ENCODE results near the gene CFLAR. TPM values are rescaled to one million over a fixed set of nuclear protein-coding genes. Genes with fewer than 3 reads are reported as not detected.

The CFLAR gene
- total and polyA plus RNA-seq, 9 of the 15 experiments (the other 6 are each of a cell fraction or from before 2014, with no cell fraction given), result 27.5 to 102 (median 54.0) TPM

- H3K36me3 ChIP-seq (ENCODE audit: control insufficient read depth, insufficient read depth, low read length), result no peaks in the 10 kb centered on the region
- intact Hi-C loops (cut with micrococcal nuclease), result loop anchor here (5.0 kb wide), 1 partner anchor 214 kb away; the partner anchor contains the start of gene ORC2
- no peak overlapping the region for H3K9ac ChIP-seq (ENCODE audit: insufficient read depth in 1 of 2, low read depth in 2 of 2, low read length in 2 of 2)
- ChIA-PET POLR2A (no interaction called here), CTCF (ENCODE audit: low intra/inter-chr PET ratio) (interaction anchor here (1.0 kb wide), 1 partner anchor 270 kb away, joined by 3 read pairs; no protein-coding TSS in a partner anchor)
- DNase-seq (ENCODE audit: extremely low read depth in 1 of 4, low spot score in 3 of 4) (no peak), FAIRE-seq (no peak), ATAC-seq (no peak)
- 64% methylated on average over 5 of the region's 6 CpGs for WGBS (ENCODE audit: insufficient coverage, low coverage, missing lambda C conversion rate)
- H3K27ac ChIP-seq (ENCODE audit: extremely low read depth, low read depth, low read length), result no peak overlapping the region
- H3K79me2 ChIP-seq (ENCODE audit: control insufficient read depth, insufficient read depth, low read length), result no peaks in the 10 kb centered on the region
- no peak overlapping the region for H3K4me3 ChIP-seq
- no peaks in the 10 kb centered on the region for H4K20me1 ChIP-seq (replicated peaks; ENCODE audit: control insufficient read depth, insufficient read depth, low read length)
- H3K4me1 ChIP-seq (replicated peaks in 1 of 2; ENCODE audit: control insufficient read depth in 2 of 2, insufficient read depth in 2 of 2, low read length in 2 of 2), result peaks cover 0 to 6% of the 10 kb centered on the region in 2 experiments; a peak in 3 of 5 replicates
- in situ Hi-C loops (cut with MboI), result loop anchor here (5.0 to 25.0 kb wide), 2 partner anchors 269 to 464 kb away; no protein-coding TSS in a partner anchor
- TF ChIP-seq NFIC (IDR thresholded peaks at IDR 0.05) (0 out of 2 replicates have a peak, but pooled peaks have one; percentile 35), USF2 (CRISPR knock-in tag; IDR thresholded peaks at IDR 0.05) (no peak)
- no peaks in the 10 kb centered on the region for H3K9me1 ChIP-seq (ENCODE audit: control insufficient read depth, insufficient read depth, low read length)
- H3K4me2 ChIP-seq (ENCODE audit: insufficient read depth, low read length), result no peak overlapping the region
- H3K9me3 ChIP-seq (replicated peaks; ENCODE audit: control insufficient read depth, insufficient read depth, low read depth, low read length), result no peaks in the 10 kb centered on the region; the same call in 1 of the 2 replicates
- H3K27me3 ChIP-seq (ENCODE audit: control insufficient read depth in 2 of 2, insufficient read depth in 2 of 2, low read length in 2 of 2), result no peaks in the 10 kb centered on the region
- no peak overlapping the region; the same call in 1 of the 2 replicates for H2AFZ ChIP-seq (ENCODE audit: low read depth, low read length)
- no TSS peak for BruUV-seq (replicated peaks)
Observed at GRCh38 chr2:201176081-201176481, 60.1 kb downstream of the CFLAR start.

- 67% methylated on average over 3 of the region's 3 CpGs for WGBS (ENCODE audit: insufficient coverage, low coverage, missing lambda C conversion rate)
- Histone ChIP-seq H3K4me2 (ENCODE audit: insufficient read depth, low read length) (no peak overlapping the region), H3K79me2 (ENCODE audit: control insufficient read depth, insufficient read depth, low read length) (peaks cover 23% of the 10 kb centered on the region), H3K9ac (ENCODE audit: insufficient read depth in 1 of 2, low read depth in 2 of 2, low read length in 2 of 2) (no peak overlapping the region), H4K20me1 (replicated peaks; ENCODE audit: control insufficient read depth, insufficient read depth, low read length) (no peaks in the 10 kb centered on the region; the same call in 1 of the 2 replicates), H3K27me3 (ENCODE audit: control insufficient read depth in 2 of 2, insufficient read depth in 2 of 2, low read length in 2 of 2) (no peaks in the 10 kb centered on the region), H3K36me3 (ENCODE audit: control insufficient read depth, insufficient read depth, low read length) (no peaks in the 10 kb centered on the region), H3K9me3 (replicated peaks; ENCODE audit: control insufficient read depth, insufficient read depth, low read depth, low read length) (no peaks in the 10 kb centered on the region; the same call in 1 of the 2 replicates), H2AFZ (ENCODE audit: low read depth, low read length) (no peak overlapping the region), H3K9me1 (ENCODE audit: control insufficient read depth, insufficient read depth, low read length) (no peaks in the 10 kb centered on the region), H3K4me3 (no peak overlapping the region), H3K4me1 (replicated peaks in 1 of 2; ENCODE audit: control insufficient read depth in 2 of 2, insufficient read depth in 2 of 2, low read length in 2 of 2) (peaks cover 0 to 3% of the 10 kb centered on the region in 2 experiments; a peak in 3 of 5 replicates), H3K27ac (ENCODE audit: extremely low read depth, low read depth, low read length) (no peak overlapping the region)
- in situ Hi-C loops (cut with MboI), result loop anchor here (25.0 kb wide), 1 partner anchor 468 kb away; no protein-coding TSS in a partner anchor
- intact Hi-C loops (cut with micrococcal nuclease), result loop anchor here (5.0 kb wide), 2 partner anchors 182 to 377 kb away; no protein-coding TSS in a partner anchor
- ATAC-seq, result no peak
- no peak for DNase-seq (ENCODE audit: extremely low read depth in 1 of 4, low spot score in 3 of 4)
- no TSS peak for BruUV-seq (replicated peaks)
- POLR2A ChIA-PET, result no interaction called here
- FAIRE-seq, result no peak
- CTCF ChIA-PET (ENCODE audit: low intra/inter-chr PET ratio), result no interaction called here
- TF ChIP-seq E2F8 (IDR thresholded peaks at IDR 0.05; ENCODE audit: low read depth, partially characterized antibody) (no peak), TFAP4 (CRISPR knock-in tag; IDR thresholded peaks at IDR 0.05; ENCODE audit: borderline replicate concordance) (no peak), ILF3 (IDR thresholded peaks at IDR 0.05; ENCODE audit: borderline replicate concordance) (no peak), ZNF717 (CRISPR knock-in tag; IDR thresholded peaks at IDR 0.05) (no peak), ZBTB17 (CRISPR knock-in tag; IDR thresholded peaks at IDR 0.05) (no peak), ZNF3 (CRISPR knock-in tag; IDR thresholded peaks at IDR 0.05) (no peak), MAFG (tag; conservative IDR thresholded peaks at IDR 0.05) (no peak)
Observed at GRCh38 chr2:201180010-201180409, 64.0 kb downstream of the CFLAR start.

All from K562 (cell line).